HepG2 (cell line): ENCODE data around the gene ZNF414. TPM values are rescaled to one million over a fixed set of nuclear protein-coding genes. Genes with fewer than 3 reads are reported as not detected.

Experiments used
- ATAC-seq: fragments of 200-7000 bp; cut with Tn5 transposase; 3 replicates; pipeline ENCODE4 v1.9.1; 2020; ENCODE audit warnings: mild to moderate bottlenecking, moderate library complexity
- BruUV-seq: library from RNA; stranded (reverse); fragments of 400-500 nt; replicated peaks from 2 replicates; lab custom pipeline; 2021; lab: Mats Ljungman, UMichigan
- CTCF ChIA-PET: fragments of 300-600 bp; formaldehyde crosslinking; extraction: SDS; loops from one replicate; lab custom pipeline; 2021; ENCODE audit warnings: low total read pairs, inconsistent platforms, low intra/inter-chr PET ratio; lab: Yijun Ruan, JAX
- POLR2A ChIA-PET: fragments of 350-600 bp; sonication (Branson Sonifier 250); formaldehyde crosslinking; loops from one replicate; lab custom pipeline; 2020; ENCODE audit warnings: antibody characterized with exemption, inconsistent platforms; lab: Yijun Ruan, JAX
- DNase-seq: peaks from one replicate; pipeline ENCODE4 v3.0.0-alpha.2; 2015; ENCODE audit warnings: low spot score
- FAIRE-seq: peaks from 3 replicates; lab custom pipeline; 2011; peaks lifted over from hg19 to GRCh38; lab: Jason Lieb, UNC
- H2AFZ ChIP-seq: one replicate; pipeline ENCODE4 v1.6.1; 2011; ENCODE audit warnings: low read length, inconsistent platforms
- H3K27ac ChIP-seq: fragments of 300-600 bp; 3 replicates; pipeline ENCODE4 v1.8.0; 2011; ENCODE audit warnings: mixed run types, mild to moderate bottlenecking, mixed read lengths, low read length, inconsistent platforms; ENCODE audit not compliant: insufficient read depth; ENCODE audit errors: extremely low read length
- H3K27me3 ChIP-seq, 2 experiments: fragments of 200-600 bp in 1 of 2; 2 replicates in 1 of 2; 3 replicates in 1 of 2; pipeline versions ENCODE4 v1.6.0 to v1.8.0; 2011; ENCODE audit warnings: low read length in 2 of 2, mild to moderate bottlenecking in 2 of 2, moderate library complexity in 2 of 2, inconsistent platforms in 1 of 2; ENCODE audit not compliant: insufficient read depth in 2 of 2, control insufficient read depth in 1 of 2
- H3K36me3 ChIP-seq, 2 experiments: fragments of 200-600 bp in 1 of 2; replicated peaks in 1 of 2; 2 replicates in 1 of 2; 3 replicates in 1 of 2; pipeline versions ENCODE4 v1.5.1 to v1.8.0; 2011; ENCODE audit warnings: low read length in 2 of 2, inconsistent platforms in 1 of 2; ENCODE audit not compliant: insufficient read depth in 2 of 2, control insufficient read depth in 1 of 2
- H3K4me1 ChIP-seq: 2 replicates; pipeline ENCODE4 v1.5.1; 2012; ENCODE audit warnings: low read length, inconsistent platforms; ENCODE audit not compliant: insufficient read depth
- H3K4me2 ChIP-seq: 2 replicates; pipeline ENCODE4 v1.6.0; 2011; ENCODE audit warnings: low read depth, low read length, inconsistent platforms
- H3K4me3 ChIP-seq, 3 experiments: fragments of 200-600 bp in 1 of 3; sonication (generic), shearing (Covaris generic) in 1 of 3; replicated peaks in 1 of 3; 2 replicates each; pipeline ENCODE4 v1.5.1; 2011 to 2016; ENCODE audit warnings: low read length in 3 of 3, inconsistent platforms in 2 of 3, low read depth in 2 of 3, mild to moderate bottlenecking in 2 of 3, control low read depth in 1 of 3, mixed read lengths in 1 of 3; ENCODE audit not compliant: insufficient read depth in 1 of 3
- H3K79me2 ChIP-seq: one replicate; pipeline ENCODE4 v1.6.1; 2011; ENCODE audit warnings: low read length, inconsistent platforms; ENCODE audit not compliant: insufficient read depth
- H3K9ac ChIP-seq: 2 replicates; pipeline ENCODE4 v1.6.0; 2011; ENCODE audit warnings: mild to moderate bottlenecking, low read depth, low read length, inconsistent platforms; ENCODE audit not compliant: insufficient read depth
- H3K9me3 ChIP-seq: 2 replicates; pipeline ENCODE4 v1.5.1; 2012; ENCODE audit warnings: mild to moderate bottlenecking, low read length
- H4K20me1 ChIP-seq: 2 replicates; pipeline ENCODE4 v1.6.0; 2011; ENCODE audit warnings: inconsistent platforms, mild to moderate bottlenecking, low read length, moderate library complexity; ENCODE audit not compliant: insufficient read depth
- MIER2 ChIP-seq: IDR thresholded peaks from 2 replicates; pipeline ENCODE4 v1.6.1; 2016; ENCODE audit warnings: missing biosample characterization, missing genetic modification reagents
- PAF1 ChIP-seq: IDR thresholded peaks from 2 replicates; pipeline ENCODE4 v1.6.1; 2016; ENCODE audit warnings: missing genetic modification reagents, missing compliant biosample characterization
- TOPORS ChIP-seq: sonication (generic); formaldehyde crosslinking; IDR thresholded peaks from 2 replicates; pipeline ENCODE4 v1.8.0; 2023; ENCODE audit warnings: mild to moderate bottlenecking, missing genetic modification reagents
- ZMYM2 ChIP-seq: sonication (generic); formaldehyde crosslinking; IDR thresholded peaks from 2 replicates; pipeline ENCODE4 v1.8.0; 2022; ENCODE audit warnings: mild to moderate bottlenecking, missing genetic modification reagents
- ZNF335 ChIP-seq: sonication (generic); formaldehyde crosslinking; IDR thresholded peaks from 2 replicates; pipeline ENCODE4 v1.4.0; 2020; ENCODE audit warnings: missing genetic modification reagents
- WGBS: methylation state at CpG from one replicate; pipeline ENCODE4 v1.1.6; 2017; ENCODE audit warnings: low lambda C conversion rate; 5-methylcytosine and 5-hydroxymethylcytosine counted together
- in situ Hi-C: cut with HindIII; loops from 2 replicates; pipeline ENCODE4 v1.10.0; 2017; ENCODE audit warnings: low pct_unique_long_range_greater_than_20kb; ENCODE audit not compliant: extremely low pct_ligation_motif_present
- intact Hi-C: fragments of 100-400 bp; cut with micrococcal nuclease; formaldehyde crosslinking; loops from one replicate; pipeline ENCODE4 v1.10.0; 2022; ENCODE audit not compliant: unreplicated experiment
- polyA plus RNA-seq, 8 experiments: library from polyadenylated mRNA; depleted of rRNA in 3 of 8; stranded (reverse) in 7 of 8; unstranded in 1 of 8; fragments of >200 nt; fragmentation: Illumina TruSeq in 4 of 8; extraction: Trizol in 4 of 8; gene quantifications; 2 replicates each; pipeline versions ENCODE4 v1.2.1 to v1.2.3, GENCODE V29; 2011 to 2016; ENCODE audit warnings: low read depth in 4 of 8, missing spikeins in 1 of 8, mixed read lengths in 1 of 8; ENCODE audit not compliant: insufficient read depth in 1 of 8
- total RNA-seq, 5 experiments: library from RNA; depleted of rRNA; stranded (reverse); fragments of >200 nt; fragmentation: Illumina TruSeq; extraction: Trizol; gene quantifications; 2 replicates each; pipeline ENCODE4 v1.2.3, GENCODE V29; 2016; ENCODE audit warnings: low read depth in 1 of 5
- TF ChIP-seq, protein P1 (sequence below), 2 experiments: sonication (generic) in 1 of 2; formaldehyde crosslinking in 1 of 2; IDR thresholded peaks; 2 replicates each; pipeline versions ENCODE4 v1.4.0 to v1.6.1; 2016 to 2020; ENCODE audit warnings: borderline replicate concordance in 1 of 2, low read depth in 1 of 2, mild to moderate bottlenecking in 1 of 2, missing genetic modification reagents in 1 of 2

The ZNF414 gene
- total and polyA plus RNA-seq, 2 of the 13 experiments (the other 11 are each of a cell fraction or from before 2014, with no cell fraction given) = 2.5 to 4.0 TPM

GRCh38 chr19:8552810-8553209 is 38.8 kb upstream of the ZNF414 start (continued):
- TF ChIP-seq MIER2 = no peak

- Histone ChIP-seq H3K4me2 (no peak overlapping the region), H3K27me3 (no peaks in the 10 kb centered on the region; a peak in 1 of 5 replicates), H2AFZ (no peak overlapping the region), H3K79me2 (no peaks in the 10 kb centered on the region), H3K36me3 (no peaks in the 10 kb centered on the region), H3K4me3 (no peak overlapping the region), H3K27ac (no peak overlapping the region), H4K20me1 (no peaks in the 10 kb centered on the region), H3K9ac (no peak overlapping the region), H3K9me3 (no peaks in the 10 kb centered on the region), H3K4me1 (no peaks in the 10 kb centered on the region)
- 53% methylated on average over 4 of the region's 15 CpGs for WGBS
- no peak for TF ChIP-seq PAF1
- TF ChIP-seq TOPORS (CRISPR knock-in tag) = no peak
- TF ChIP-seq ZNF335 (CRISPR knock-in tag) = no peak
- no peak for TF ChIP-seq ZMYM2 (CRISPR knock-in tag)
- TF ChIP-seq, protein P1, sequence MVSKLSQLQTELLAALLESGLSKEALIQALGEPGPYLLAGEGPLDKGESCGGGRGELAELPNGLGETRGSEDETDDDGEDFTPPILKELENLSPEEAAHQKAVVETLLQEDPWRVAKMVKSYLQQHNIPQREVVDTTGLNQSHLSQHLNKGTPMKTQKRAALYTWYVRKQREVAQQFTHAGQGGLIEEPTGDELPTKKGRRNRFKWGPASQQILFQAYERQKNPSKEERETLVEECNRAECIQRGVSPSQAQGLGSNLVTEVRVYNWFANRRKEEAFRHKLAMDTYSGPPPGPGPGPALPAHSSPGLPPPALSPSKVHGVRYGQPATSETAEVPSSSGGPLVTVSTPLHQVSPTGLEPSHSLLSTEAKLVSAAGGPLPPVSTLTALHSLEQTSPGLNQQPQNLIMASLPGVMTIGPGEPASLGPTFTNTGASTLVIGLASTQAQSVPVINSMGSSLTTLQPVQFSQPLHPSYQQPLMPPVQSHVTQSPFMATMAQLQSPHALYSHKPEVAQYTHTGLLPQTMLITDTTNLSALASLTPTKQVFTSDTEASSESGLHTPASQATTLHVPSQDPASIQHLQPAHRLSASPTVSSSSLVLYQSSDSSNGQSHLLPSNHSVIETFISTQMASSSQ (IDR thresholded peaks at IDR 0.05; ENCODE audit: low read depth) = no peak
- TF ChIP-seq, protein P1 (CRISPR knock-in tag; IDR thresholded peaks at IDR 0.05; ENCODE audit: borderline replicate concordance) = no peak
- intact Hi-C loops (no loop called here), in situ Hi-C loops (no loop called here)
- ATAC-seq (no peak), FAIRE-seq (no peak), DNase-seq (no peak)
- ChIA-PET CTCF (no interaction called here), POLR2A (no interaction called here)
- BruUV-seq = no TSS peak
Observed at GRCh38 chr19:8550070-8550469, 36.1 kb upstream of the ZNF414 start.
